Nephron (organoid): ENCODE measurements around the gene SLC40A1.

Experiments used
- H3K27ac Mint-ChIP-seq, 3 experiments: 2 replicates each; pipeline ENCODE4 v1.8.0; 2020; ENCODE audit warnings: mixed read lengths in 3 of 3, mild to moderate bottlenecking in 2 of 3, moderate library complexity in 1 of 3
- H3K27me3 Mint-ChIP-seq: 2 replicates; pipeline ENCODE4 v1.8.0; 2021; ENCODE audit warnings: low read depth, mild to moderate bottlenecking, moderate library complexity, mixed read lengths
- H3K36me3 Mint-ChIP-seq: 2 replicates; pipeline ENCODE4 v1.8.0; 2020; ENCODE audit warnings: low read depth, mixed read lengths
- H3K4me1 Mint-ChIP-seq: 2 replicates; pipeline ENCODE4 v1.8.0; 2020; ENCODE audit warnings: mixed read lengths
- H3K4me3 Mint-ChIP-seq, 3 experiments: 2 replicates each; pipeline ENCODE4 v1.8.0; 2020; ENCODE audit warnings: mild to moderate bottlenecking in 3 of 3, mixed read lengths in 3 of 3, moderate library complexity in 2 of 3
- H3K9me3 Mint-ChIP-seq: 2 replicates; pipeline ENCODE4 v1.8.0; 2020; ENCODE audit warnings: mixed read lengths
- CTCF ChIP-seq, 3 experiments: fragments of 200-600 bp; sonication (generic); IDR thresholded peaks; one replicate each; pipeline ENCODE4 v1.5.0; 2021; ENCODE audit warnings: antibody characterized with exemption in 3 of 3; ENCODE audit not compliant: unreplicated experiment in 3 of 3

The SLC40A1 gene

GRCh38 chr2:189541591-189541990, 39.0 kb downstream of the SLC40A1 start:
- Mint-ChIP-seq H3K4me3 (no peak overlapping the region), H3K9me3 (no peaks in the 10 kb centered on the region), H3K27me3 (no peaks in the 10 kb centered on the region), H3K4me1 (peaks cover 20% of the 10 kb centered on the region), H3K36me3 (no peaks in the 10 kb centered on the region), H3K27ac (no peak overlapping the region)
- no peak for TF ChIP-seq CTCF (IDR thresholded peaks at IDR 0.05; ENCODE audit: unreplicated experiment in 3 of 3)

GRCh38 chr2:189540551-189540950, 40.0 kb downstream of the SLC40A1 start:
- H3K27ac Mint-ChIP-seq = no peak overlapping the region
- peaks cover 16% of the 10 kb centered on the region for H3K4me1 Mint-ChIP-seq
- TF ChIP-seq CTCF (IDR thresholded peaks at IDR 0.05; ENCODE audit: unreplicated experiment in 3 of 3) = no peak
- H3K4me3 Mint-ChIP-seq = no peak overlapping the region
- H3K27me3 Mint-ChIP-seq = peaks cover 3% of the 10 kb centered on the region
- H3K9me3 Mint-ChIP-seq = no peaks in the 10 kb centered on the region
- H3K36me3 Mint-ChIP-seq = no peaks in the 10 kb centered on the region

GRCh38 chr2:189538402-189538801, 42.2 kb downstream of the SLC40A1 start:
- Mint-ChIP-seq H3K9me3 (no peaks in the 10 kb centered on the region), H3K27me3 (peaks cover 3% of the 10 kb centered on the region), H3K4me3 (no peak overlapping the region), H3K4me1 (peaks cover 26% of the 10 kb centered on the region), H3K36me3 (no peaks in the 10 kb centered on the region), H3K27ac (peak overlapping the region in 2 of 3 experiments; percentile 8 to 19)
- TF ChIP-seq CTCF (IDR thresholded peaks at IDR 0.05; ENCODE audit: unreplicated experiment in 3 of 3) = no peak

GRCh38 chr2:189536830-189537229, 43.8 kb downstream of the SLC40A1 start:
- no peak for TF ChIP-seq CTCF (IDR thresholded peaks at IDR 0.05; ENCODE audit: unreplicated experiment in 3 of 3)
- Mint-ChIP-seq H3K27ac (peak overlapping the region in 2 of 3 experiments; percentile 12 to 82), H3K4me3 (no peak overlapping the region), H3K27me3 (peaks cover 3% of the 10 kb centered on the region), H3K36me3 (no peaks in the 10 kb centered on the region), H3K9me3 (no peaks in the 10 kb centered on the region), H3K4me1 (peaks cover 33% of the 10 kb centered on the region)

- H3K9me3 Mint-ChIP-seq = no peaks in the 10 kb centered on the region
- no peak overlapping the region for H3K4me3 Mint-ChIP-seq
- H3K36me3 Mint-ChIP-seq = no peaks in the 10 kb centered on the region
- peaks cover 3% of the 10 kb centered on the region for H3K27me3 Mint-ChIP-seq
- H3K4me1 Mint-ChIP-seq = peaks cover 47% of the 10 kb centered on the region
- H3K27ac Mint-ChIP-seq = peak overlapping the region in 2 of 3 experiments; percentile 82 to 90
- TF ChIP-seq CTCF (IDR thresholded peaks at IDR 0.05; ENCODE audit: unreplicated experiment in 3 of 3) = no peak
Observed at GRCh38 chr2:189534854-189535832, 45.4 kb downstream of the SLC40A1 start.
